ENCODE results near the gene PIEZO1.

- no peak for TF ChIP-seq CTCF (IDR thresholded peaks at IDR 0.05 in 2 of 3, conservative IDR thresholded peaks at IDR 0.05 in 1 of 3; ENCODE audit: borderline replicate concordance in 1 of 3, insufficient read depth in 1 of 3, low read depth in 2 of 3, low read length in 2 of 3)
- TF ChIP-seq ZNF274 (IDR thresholded peaks at IDR 0.05; ENCODE audit: low read depth, low read length), result no peak
- no peak for TF ChIP-seq CEBPB (IDR thresholded peaks at IDR 0.05; ENCODE audit: low read depth)
These were observed 62.9 kb downstream of the PIEZO1 start for GRCh38 chr16:88721815-88722755.

Data from HCT116 (cell line).